Endothelial cell (in vitro differentiated cells): Measurements from ENCODE around the gene C3orf80. TPM values are rescaled to one million over a fixed set of nuclear protein-coding genes. Genes with fewer than 3 reads are reported as not detected.
"Not testable (repeated sequence)": the region's sequence is repeated elsewhere in the genome, so short reads cannot be mapped to it uniquely, and the experiment has no call there.

ENCODE experiments used
- DNase-seq: peaks from one replicate; pipeline ENCODE4 v3.0.0; 2021; ENCODE audit warnings: low spot score
- H3K27ac Mint-ChIP-seq: one replicate; pipeline ENCODE4 v1.8.0; 2021; ENCODE audit warnings: mixed read lengths, inconsistent platforms; ENCODE audit not compliant: unreplicated experiment
- H3K27me3 Mint-ChIP-seq: one replicate; pipeline ENCODE4 v1.8.0; 2021; ENCODE audit warnings: mild to moderate bottlenecking, moderate library complexity, mixed read lengths, inconsistent platforms; ENCODE audit not compliant: unreplicated experiment
- H3K36me3 Mint-ChIP-seq: one replicate; pipeline ENCODE4 v1.8.0; 2021; ENCODE audit warnings: mild to moderate bottlenecking, low read depth, mixed read lengths, inconsistent platforms; ENCODE audit not compliant: unreplicated experiment
- H3K4me1 Mint-ChIP-seq: one replicate; pipeline ENCODE4 v1.8.0; 2021; ENCODE audit warnings: mild to moderate bottlenecking, mixed read lengths, inconsistent platforms; ENCODE audit not compliant: unreplicated experiment
- H3K4me3 Mint-ChIP-seq: one replicate; pipeline ENCODE4 v1.8.0; 2021; ENCODE audit warnings: mild to moderate bottlenecking, mixed read lengths, inconsistent platforms; ENCODE audit not compliant: unreplicated experiment
- H3K9me3 Mint-ChIP-seq: one replicate; pipeline ENCODE4 v1.8.0; 2021; ENCODE audit warnings: mixed read lengths, inconsistent platforms; ENCODE audit not compliant: unreplicated experiment
- CTCF ChIP-seq: fragments of 200-600 bp; sonication (generic); IDR thresholded peaks from one replicate; pipeline ENCODE4 v1.5.0; 2021; ENCODE audit warnings: antibody characterized with exemption; ENCODE audit not compliant: unreplicated experiment
- long read RNA-seq: library from polyadenylated mRNA; unstranded; transcript quantifications from one replicate; pipeline ENCODE4 v2.0.0, GENCODE V29; 2020; ENCODE audit not compliant: unreplicated experiment
- total RNA-seq: library from RNA; stranded (reverse); fragmentation: NEBNext Ultra II Directional; extraction: Animal tissue kit (Norgen Biotek cat#: 25700); gene quantifications from one replicate; pipeline ENCODE4 v1.2.1, GENCODE V29; 2021; ENCODE audit not compliant: unreplicated experiment

The C3orf80 gene
- total RNA-seq = not detected
- long read RNA-seq = 0 reads

- H3K4me3 Mint-ChIP-seq = peak within 1 kb of the TSS; percentile 71
- H3K9me3 Mint-ChIP-seq = no peaks in the 10 kb centered on the region
- peaks cover 16% of the 10 kb centered on the region for H3K27me3 Mint-ChIP-seq
- TF ChIP-seq CTCF = no peak
- H3K27ac Mint-ChIP-seq = peak within 1 kb of the TSS; percentile 57
- DNase-seq = peak; percentile 56
- peaks cover 18% of the 10 kb centered on the region for H3K4me1 Mint-ChIP-seq
- H3K36me3 Mint-ChIP-seq = no peaks in the 10 kb centered on the region
Observed at GRCh38 chr3:160225176-160226025, at the start of gene C3orf80. Gene C3orf80 (plus strand): TSS chr3:160225422. CDS start chr3:160225636, 214 bp downstream.

GRCh38 chr3:160176923-160177322 lies 48.3 kb upstream of the C3orf80 start:
- no peak overlapping the region for H3K27ac Mint-ChIP-seq
- no peaks in the 10 kb centered on the region for H3K36me3 Mint-ChIP-seq
- no peak for DNase-seq
- no peak for TF ChIP-seq CTCF
- H3K9me3 Mint-ChIP-seq = no peaks in the 10 kb centered on the region
- H3K27me3 Mint-ChIP-seq = no peaks in the 10 kb centered on the region
- peaks cover 2% of the 10 kb centered on the region for H3K4me1 Mint-ChIP-seq
- no peak overlapping the region for H3K4me3 Mint-ChIP-seq

- not testable (repeated sequence) for H3K4me3 Mint-ChIP-seq, H3K36me3 Mint-ChIP-seq, H3K4me1 Mint-ChIP-seq, H3K27ac Mint-ChIP-seq, H3K27me3 Mint-ChIP-seq, DNase-seq, H3K9me3 Mint-ChIP-seq
Observed at GRCh38 chr3:160178661-160179060, 46.6 kb upstream of the C3orf80 start.

- not testable (repeated sequence) for H3K4me3 Mint-ChIP-seq, H3K27me3 Mint-ChIP-seq, DNase-seq, H3K36me3 Mint-ChIP-seq, H3K4me1 Mint-ChIP-seq, H3K9me3 Mint-ChIP-seq, H3K27ac Mint-ChIP-seq
Observed at GRCh38 chr3:160179403-160179802, 45.8 kb upstream of the C3orf80 start.

GRCh38 chr3:160179906-160180305 lies 45.3 kb upstream of the C3orf80 start:
- Mint-ChIP-seq H3K4me1 (peaks cover 2% of the 10 kb centered on the region), H3K4me3 (no peak overlapping the region), H3K27me3 (no peaks in the 10 kb centered on the region), H3K36me3 (no peaks in the 10 kb centered on the region), H3K9me3 (no peaks in the 10 kb centered on the region), H3K27ac (no peak overlapping the region)
- DNase-seq = no peak
- no peak for TF ChIP-seq CTCF

- Mint-ChIP-seq H3K9me3 (no peaks in the 10 kb centered on the region), H3K27me3 (peaks cover 1% of the 10 kb centered on the region), H3K4me3 (no peak overlapping the region), H3K36me3 (no peaks in the 10 kb centered on the region), H3K27ac (peak overlapping the region; percentile 79), H3K4me1 (peaks cover 2% of the 10 kb centered on the region)
- TF ChIP-seq CTCF = no peak
- DNase-seq = peak; percentile 13
Observed at GRCh38 chr3:160180581-160181216, 44.5 kb upstream of the C3orf80 start.
